Body of pancreas (tissue), 4 donors: ENCODE data around the gene ZFP62.

Source experiments
- CTCF ChIP-seq, 7 experiments: fragments of 450-650 bp in 4 of 7; fragments of 200-600 bp in 3 of 7; sonication (generic) in 3 of 7; IDR thresholded peaks; one replicate each; pipeline ENCODE4 v1.5.1; 2016 to 2019; ENCODE audit warnings: antibody characterized with exemption in 7 of 7
- POLR2A ChIP-seq, 3 donors: fragments of 450-650 bp; IDR thresholded peaks; one replicate each; pipeline ENCODE4 v1.6.1; 2016; ENCODE audit warnings: antibody characterized with exemption in 3 of 3, mild to moderate bottlenecking in 2 of 3

DNA sequence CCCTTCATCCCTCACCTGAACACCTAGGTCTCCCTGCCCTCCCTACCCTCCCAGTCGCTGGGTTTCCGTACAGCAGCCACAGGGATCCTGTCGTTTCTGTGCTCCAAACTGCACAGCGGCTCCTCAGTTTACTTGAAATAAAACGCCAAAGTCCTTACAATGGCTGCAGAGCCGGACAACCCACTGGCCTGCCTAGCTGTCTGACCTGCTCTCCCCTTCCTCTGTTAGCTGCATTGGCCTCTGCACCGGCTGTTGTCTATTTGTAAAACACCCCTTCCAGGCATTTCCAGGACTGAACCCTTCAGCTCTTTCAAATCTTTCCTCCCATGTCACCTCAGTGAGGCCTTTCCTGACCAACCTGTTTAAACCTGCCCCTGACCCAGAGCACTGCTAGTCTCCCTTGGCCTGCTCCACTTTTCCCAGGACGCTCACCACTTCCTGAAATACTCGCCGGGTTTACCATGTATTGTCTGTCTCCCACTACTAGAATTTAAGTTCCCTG is 49.4 kb downstream of the ZFP62 start:
- no peak for TF ChIP-seq POLR2A (IDR thresholded peaks at IDR 0.05)
- no peak for TF ChIP-seq CTCF (IDR thresholded peaks at IDR 0.05)
